GM23338 (cell line): ENCODE measurements around the gene R3HDM1.

Source experiments
- CTCF ChIP-seq, 2 experiments: fragments of 200-600 bp in 1 of 2; sonication (generic) in 1 of 2; conservative IDR thresholded peaks; 2 replicates each; pipeline versions ENCODE4 v1.5.1 to v1.6.1; 2016 to 2017; ENCODE audit warnings: antibody characterized with exemption in 2 of 2, low read depth in 2 of 2, mild to moderate bottlenecking in 2 of 2, moderate library complexity in 1 of 2
- ZNF114 ChIP-seq: fragments of 250-450 bp; sonication (Bioruptor Pico); IDR thresholded peaks from 2 replicates; pipeline ENCODE4 v1.5.0; 2020; ENCODE audit warnings: mild to moderate bottlenecking, moderate library complexity
- ZNF462 ChIP-seq: fragments of 250-450 bp; sonication (Bioruptor Pico); IDR thresholded peaks from 2 replicates; pipeline ENCODE4 v1.5.0; 2020; ENCODE audit warnings: mild to moderate bottlenecking, moderate library complexity

GRCh38 chr2:135667045-135667444 is 135.8 kb downstream of the R3HDM1 start:
- no peak for TF ChIP-seq ZNF114
- no peak for TF ChIP-seq CTCF (conservative IDR thresholded peaks at IDR 0.05; ENCODE audit: low read depth in 2 of 2)
- TF ChIP-seq ZNF462 (CRISPR knock-in tag), result no peak
